ENCODE measurements around the gene CASR. TPM values are rescaled to one million over a fixed set of nuclear protein-coding genes. Genes with fewer than 3 reads are reported as not detected.
"Not testable (repeated sequence)": the region's sequence is repeated elsewhere in the genome, so short reads cannot be mapped to it uniquely, and the experiment has no call there.

CASR gene
- total RNA-seq, result not detected
- long read RNA-seq, result 0 reads

GRCh38 chr3:122183521-122183892, at the start of gene CASR:
Gene CASR, plus strand, starts transcription at chr3:122183668. Its CDS starts 70,522 bp downstream, at chr3:122254190.
- ATAC-seq (no peak), DNase-seq (no peak)
- intact Hi-C loops (cut with DNase I), result no loop called here

GRCh38 chr3:122146466-122146865, 37.0 kb upstream of the CASR start:
- ATAC-seq, result no peak
- no peak for DNase-seq
- intact Hi-C loops (cut with DNase I), result no loop called here

GRCh38 chr3:122148941-122149627, 34.4 kb upstream of the CASR start:
- intact Hi-C loops (cut with DNase I), result no loop called here
- ATAC-seq (no peak), DNase-seq (no peak)

GRCh38 chr3:122151480-122151879, 32.0 kb upstream of the CASR start:
- no peak for DNase-seq
- no peak for ATAC-seq
- intact Hi-C loops (cut with DNase I), result no loop called here

GRCh38 chr3:122164983-122165382, 18.5 kb upstream of the CASR start:
- intact Hi-C loops (cut with DNase I), result not testable (repeated sequence)

GRCh38 chr3:122167630-122168029, 15.8 kb upstream of the CASR start:
- ATAC-seq (no peak), DNase-seq (no peak)
- intact Hi-C loops (cut with DNase I), result no loop called here

More at GRCh38 chr3:122164983-122165382, 18.5 kb upstream of the CASR start:
- DNase-seq, ATAC-seq: not testable (repeated sequence)

- intact Hi-C loops (cut with DNase I), result no loop called here
- no peak for ATAC-seq
Observed at GRCh38 chr3:122168044-122168443, 15.4 kb upstream of the CASR start.

GRCh38 chr3:122169911-122170310, 13.6 kb upstream of the CASR start:
- ATAC-seq, result no peak
- DNase-seq, result no peak
- intact Hi-C loops (cut with DNase I), result no loop called here

More at GRCh38 chr3:122168044-122168443, 15.4 kb upstream of the CASR start:
- no peak for DNase-seq

GRCh38 chr3:122171361-122171760, 12.1 kb upstream of the CASR start:
- intact Hi-C loops (cut with DNase I); DNase-seq; ATAC-seq: not testable (repeated sequence)

- intact Hi-C loops (cut with DNase I), result no loop called here
- ATAC-seq (no peak), DNase-seq (no peak)
Observed at GRCh38 chr3:122178711-122179110, 4.8 kb upstream of the CASR start.

GRCh38 chr3:122183893-122184590, 574 bp downstream of the CASR start:
- intact Hi-C loops (cut with DNase I), result no loop called here
- DNase-seq (no peak), ATAC-seq (peak in 1 of 2 donors; percentile 19)

GRCh38 chr3:122184591-122184929, 1.1 kb downstream of the CASR start:
- intact Hi-C loops (cut with DNase I), result no loop called here
- DNase-seq, result no peak
- no peak for ATAC-seq

- no peak for ATAC-seq
Observed at GRCh38 chr3:122186372-122186771, 2.9 kb downstream of the CASR start.

GRCh38 chr3:122188737-122189136, 5.3 kb downstream of the CASR start:
- intact Hi-C loops (cut with DNase I), result no loop called here
- no peak for ATAC-seq
- DNase-seq, result no peak

More at GRCh38 chr3:122186372-122186771, 2.9 kb downstream of the CASR start:
- intact Hi-C loops (cut with DNase I), result no loop called here
- DNase-seq, result no peak

GRCh38 chr3:122189357-122189756, 5.9 kb downstream of the CASR start:
- intact Hi-C loops (cut with DNase I), result no loop called here
- ATAC-seq (no peak), DNase-seq (no peak)

GRCh38 chr3:122190525-122190924, 7.1 kb downstream of the CASR start:
- DNase-seq, result no peak
- no peak for ATAC-seq
- intact Hi-C loops (cut with DNase I), result no loop called here

- DNase-seq (no peak), ATAC-seq (no peak)
- intact Hi-C loops (cut with DNase I), result no loop called here
Observed at GRCh38 chr3:122198966-122199365, 15.5 kb downstream of the CASR start.

GRCh38 chr3:122199552-122199951, 16.1 kb downstream of the CASR start:
- ATAC-seq (no peak), DNase-seq (no peak)
- intact Hi-C loops (cut with DNase I), result no loop called here

GRCh38 chr3:122200661-122201060, 17.2 kb downstream of the CASR start:
- ATAC-seq (no peak), DNase-seq (no peak)
- intact Hi-C loops (cut with DNase I), result no loop called here

GRCh38 chr3:122201476-122201875, 18.0 kb downstream of the CASR start:
- intact Hi-C loops (cut with DNase I); DNase-seq; ATAC-seq: not testable (repeated sequence)

- ATAC-seq (no peak), DNase-seq (no peak)
- intact Hi-C loops (cut with DNase I), result no loop called here
Observed at GRCh38 chr3:122208579-122208978, 25.1 kb downstream of the CASR start.

Measured in left cardiac atrium (tissue), 4 donors.